Ascending aorta (tissue), 2 donors: ENCODE measurements around the gene KCNJ9. TPM values are rescaled to one million over a fixed set of nuclear protein-coding genes. Genes with fewer than 3 reads are reported as not detected.

Experiments used
- DNase-seq, 2 donors: peaks; one replicate each; pipeline ENCODE4 v3.0.0-alpha.2; 2019; ENCODE audit warnings: low spot score in 2 of 2
- H3K27ac ChIP-seq, 2 donors: fragments of 200-600 bp; sonication (generic); one replicate each; pipeline ENCODE4 v1.5.1; 2016 to 2017; ENCODE audit warnings: mild to moderate bottlenecking in 1 of 2
- H3K27me3 ChIP-seq: fragments of 200-600 bp; sonication (generic); one replicate; pipeline ENCODE4 v1.5.1; 2017
- H3K36me3 ChIP-seq, 2 donors: fragments of 200-600 bp; sonication (generic); one replicate each; pipeline ENCODE4 v1.5.1; 2016
- H3K4me1 ChIP-seq, 2 donors: fragments of 200-600 bp; sonication (generic); one replicate each; pipeline ENCODE4 v1.5.1; 2016 to 2017; ENCODE audit warnings: mild to moderate bottlenecking in 1 of 2
- H3K4me3 ChIP-seq, 2 donors: fragments of 200-600 bp; sonication (generic); one replicate each; pipeline ENCODE4 v1.5.1; 2016 to 2017; ENCODE audit warnings: mild to moderate bottlenecking in 1 of 2
- H3K9me3 ChIP-seq, 2 donors: fragments of 200-600 bp; sonication (generic); one replicate each; pipeline ENCODE4 v1.5.1; 2016
- intact Hi-C: fragments of 100-400 bp; cut with DNase I; formaldehyde crosslinking; loops from one replicate; pipeline ENCODE4 v1.15.1; 2023
- total RNA-seq: library from RNA; depleted of rRNA; stranded (reverse); fragments of >200 nt; gene quantifications from one replicate; pipeline ENCODE4 v1.1.0, GENCODE V29; 2016
- TF ChIP-seq, protein P1 (sequence below), 3 experiments: fragments of 200-600 bp in 2 of 3; fragments of 450-650 bp in 1 of 3; sonication (generic) in 2 of 3; IDR thresholded peaks; one replicate each; pipeline ENCODE4 v1.5.1; 2016 to 2019; ENCODE audit warnings: antibody characterized with exemption in 3 of 3, mild to moderate bottlenecking in 1 of 3, moderate library complexity in 1 of 3

The KCNJ9 gene
- total RNA-seq, 1 donor from 2014 or later: 1.2 TPM

DNA sequence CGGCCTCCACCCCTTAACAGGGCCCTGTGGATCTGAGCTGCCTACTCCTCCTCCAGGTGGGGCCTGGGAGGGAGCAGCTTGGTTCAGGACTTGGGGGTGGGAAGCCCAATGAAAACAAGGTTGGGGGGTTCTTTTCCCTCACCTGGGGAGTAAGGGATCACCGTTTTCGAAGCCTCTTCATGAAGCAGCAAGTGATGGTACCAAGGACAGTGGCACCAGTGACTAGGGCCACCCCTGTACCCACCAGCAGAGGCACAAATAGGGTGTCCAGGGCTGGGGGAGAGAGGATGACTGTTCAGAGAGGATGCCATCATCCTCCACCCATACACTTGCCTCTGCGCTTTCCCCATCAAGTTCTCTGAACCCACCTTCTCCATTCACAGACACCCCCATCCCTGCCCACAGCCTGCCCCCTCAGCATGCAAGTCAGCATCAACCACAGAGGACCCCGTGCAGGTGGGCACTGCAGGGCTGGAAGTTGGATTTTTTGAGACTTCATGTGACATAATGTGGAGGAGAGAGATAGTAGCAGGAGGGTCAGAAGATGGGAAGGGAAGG, 10.4 kb downstream of the KCNJ9 start:
- DNase-seq: no peak
- Histone ChIP-seq H3K36me3 (peaks cover 47 to 64% of the 10 kb centered on the region in 2 donors), H3K4me3 (no peak overlapping the region), H3K4me1 (peaks cover 8 to 11% of the 10 kb centered on the region in 2 donors), H3K27ac (no peak overlapping the region), H3K9me3 (no peaks in the 10 kb centered on the region), H3K27me3 (no peaks in the 10 kb centered on the region)
- TF ChIP-seq, protein P1, sequence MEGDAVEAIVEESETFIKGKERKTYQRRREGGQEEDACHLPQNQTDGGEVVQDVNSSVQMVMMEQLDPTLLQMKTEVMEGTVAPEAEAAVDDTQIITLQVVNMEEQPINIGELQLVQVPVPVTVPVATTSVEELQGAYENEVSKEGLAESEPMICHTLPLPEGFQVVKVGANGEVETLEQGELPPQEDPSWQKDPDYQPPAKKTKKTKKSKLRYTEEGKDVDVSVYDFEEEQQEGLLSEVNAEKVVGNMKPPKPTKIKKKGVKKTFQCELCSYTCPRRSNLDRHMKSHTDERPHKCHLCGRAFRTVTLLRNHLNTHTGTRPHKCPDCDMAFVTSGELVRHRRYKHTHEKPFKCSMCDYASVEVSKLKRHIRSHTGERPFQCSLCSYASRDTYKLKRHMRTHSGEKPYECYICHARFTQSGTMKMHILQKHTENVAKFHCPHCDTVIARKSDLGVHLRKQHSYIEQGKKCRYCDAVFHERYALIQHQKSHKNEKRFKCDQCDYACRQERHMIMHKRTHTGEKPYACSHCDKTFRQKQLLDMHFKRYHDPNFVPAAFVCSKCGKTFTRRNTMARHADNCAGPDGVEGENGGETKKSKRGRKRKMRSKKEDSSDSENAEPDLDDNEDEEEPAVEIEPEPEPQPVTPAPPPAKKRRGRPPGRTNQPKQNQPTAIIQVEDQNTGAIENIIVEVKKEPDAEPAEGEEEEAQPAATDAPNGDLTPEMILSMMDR (IDR thresholded peaks at IDR 0.05): no peak
- intact Hi-C loops: no loop called here

DNA sequence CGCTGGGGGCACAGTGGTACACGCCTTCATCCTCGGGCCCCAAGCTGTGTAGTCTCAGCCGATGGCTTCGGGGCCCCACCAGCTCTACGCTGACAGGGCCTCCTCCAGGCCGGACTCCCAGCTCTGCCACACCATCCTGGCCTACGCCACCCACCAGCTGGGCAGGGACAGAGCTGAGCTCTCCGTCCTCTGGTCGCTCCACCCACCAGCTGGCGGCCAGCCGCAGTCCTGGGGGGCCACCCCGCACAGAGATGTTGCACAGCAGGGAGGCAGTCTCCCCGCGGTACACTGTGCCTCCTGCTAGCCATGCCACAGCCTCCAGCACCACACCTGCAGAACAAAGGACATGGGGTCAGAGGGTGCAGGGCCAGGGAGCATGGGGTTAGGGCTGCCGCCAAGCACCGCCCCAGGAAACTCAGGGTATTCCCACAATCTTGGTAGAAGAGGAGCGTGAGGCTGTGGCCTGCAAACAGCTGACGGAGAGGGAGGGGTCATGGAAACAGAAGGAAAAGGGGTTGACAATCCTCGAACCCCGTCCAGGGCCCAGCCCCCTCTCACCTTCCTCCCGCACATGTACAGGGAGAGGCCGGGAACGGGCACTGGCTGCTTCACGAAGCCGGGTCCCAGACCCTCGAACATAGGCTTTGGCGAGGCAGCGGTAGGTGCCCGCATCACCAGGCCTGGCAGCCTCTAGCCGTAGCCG, 11.2 kb downstream of the KCNJ9 start:
- peaks cover 47 to 64% of the 10 kb centered on the region in 2 donors for H3K36me3 ChIP-seq
- no peak for DNase-seq
- TF ChIP-seq, protein P1 (IDR thresholded peaks at IDR 0.05): no peak
- H3K9me3 ChIP-seq: no peaks in the 10 kb centered on the region
- intact Hi-C loops: no loop called here
- H3K4me1 ChIP-seq: peaks cover 16 to 17% of the 10 kb centered on the region in 2 donors
- H3K27ac ChIP-seq: no peak overlapping the region
- no peak overlapping the region for H3K4me3 ChIP-seq
- no peaks in the 10 kb centered on the region for H3K27me3 ChIP-seq

DNA sequence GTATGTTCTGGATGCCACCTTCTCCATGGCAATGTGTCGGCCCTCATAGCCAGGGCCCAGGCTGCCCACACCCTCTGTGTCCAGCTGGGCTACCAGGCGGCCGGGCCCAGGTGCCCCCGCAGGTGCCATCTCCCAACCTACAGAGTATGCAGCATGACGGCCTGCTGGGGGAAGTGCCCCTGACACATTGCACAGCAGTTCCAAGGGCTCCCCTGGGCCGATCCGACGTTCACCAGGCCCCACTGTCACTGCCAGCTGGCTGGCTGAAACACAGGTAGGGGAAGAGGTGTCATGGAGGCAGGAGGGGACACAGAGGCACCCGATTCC, 11.7 kb downstream of the KCNJ9 start:
- no peaks in the 10 kb centered on the region for H3K27me3 ChIP-seq
- H3K36me3 ChIP-seq: peaks cover 47 to 64% of the 10 kb centered on the region in 2 donors
- no peaks in the 10 kb centered on the region for H3K9me3 ChIP-seq
- no peak for DNase-seq
- no peak overlapping the region for H3K4me3 ChIP-seq
- TF ChIP-seq, protein P1 (IDR thresholded peaks at IDR 0.05): no peak
- intact Hi-C loops: no loop called here
- H3K27ac ChIP-seq: no peak overlapping the region
- peaks cover 16 to 17% of the 10 kb centered on the region in 2 donors for H3K4me1 ChIP-seq

DNA sequence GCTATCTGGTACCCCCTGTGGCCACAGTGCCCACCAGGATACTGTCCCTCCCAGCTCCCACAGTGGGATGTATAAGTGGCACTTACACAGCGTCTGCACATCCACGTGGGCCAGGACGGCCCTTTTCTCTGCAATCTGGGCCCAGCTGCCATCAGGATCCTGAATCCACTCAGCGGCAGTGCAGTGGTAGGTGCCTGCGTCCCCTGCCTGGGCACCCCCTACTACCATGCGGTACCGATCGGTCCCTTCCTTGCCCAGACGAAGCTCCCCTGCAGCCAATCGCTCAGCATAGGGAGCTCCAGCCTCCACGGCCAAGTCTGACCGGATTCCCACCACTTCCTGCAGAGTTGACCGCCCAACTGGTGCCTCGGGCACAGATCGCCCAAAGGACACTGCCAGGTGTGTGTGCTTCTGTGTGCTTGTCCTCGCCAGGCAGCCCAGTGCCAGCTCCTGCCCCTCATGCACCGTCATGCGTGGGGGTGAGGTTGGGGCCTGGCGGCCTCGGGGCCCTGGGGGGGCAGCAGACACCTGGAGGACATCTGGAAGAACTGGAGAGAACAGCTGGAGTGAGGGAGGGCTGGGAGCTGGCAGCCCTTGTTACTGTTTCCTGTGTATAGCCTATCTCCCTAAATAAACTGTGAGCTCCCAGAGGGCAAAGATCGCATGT, 12.4 kb downstream of the KCNJ9 start:
- Histone ChIP-seq H3K9me3 (no peaks in the 10 kb centered on the region), H3K27me3 (no peaks in the 10 kb centered on the region), H3K4me3 (no peak overlapping the region), H3K4me1 (peaks cover 16 to 17% of the 10 kb centered on the region in 2 donors), H3K36me3 (peaks cover 44 to 58% of the 10 kb centered on the region in 2 donors), H3K27ac (no peak overlapping the region)
- no peak for DNase-seq
- TF ChIP-seq, protein P1 (IDR thresholded peaks at IDR 0.05): no peak
- intact Hi-C loops: no loop called here

DNA sequence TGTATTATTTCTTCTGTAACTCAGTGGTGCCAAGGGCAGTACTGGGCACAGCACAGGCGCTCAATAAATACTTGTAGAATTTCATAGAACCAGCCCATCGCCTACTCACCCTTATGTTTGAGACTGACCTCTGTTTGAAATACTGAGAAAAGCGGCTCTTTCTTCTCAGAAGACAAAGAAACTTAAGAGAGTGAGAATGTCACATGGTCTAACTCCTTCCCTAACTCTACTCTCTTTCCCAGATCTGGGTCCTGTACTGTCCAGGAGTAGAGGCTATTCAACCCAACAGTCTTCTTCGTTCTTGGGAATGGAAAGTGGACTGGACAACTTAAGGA, 12.9 kb downstream of the KCNJ9 start:
- Histone ChIP-seq H3K36me3 (peaks cover 44 to 53% of the 10 kb centered on the region in 2 donors), H3K27ac (no peak overlapping the region), H3K9me3 (no peaks in the 10 kb centered on the region), H3K4me3 (no peak overlapping the region), H3K4me1 (peaks cover 16 to 17% of the 10 kb centered on the region in 2 donors), H3K27me3 (no peaks in the 10 kb centered on the region)
- TF ChIP-seq, protein P1 (IDR thresholded peaks at IDR 0.05): no peak
- DNase-seq: no peak
- intact Hi-C loops: no loop called here
